ENCODE data around the gene RFTN1. TPM values are rescaled to one million over a fixed set of nuclear protein-coding genes. Genes with fewer than 3 reads are reported as not detected.

RFTN1 gene
- total RNA-seq, 4 donors from 2014 or later = 32.0 to 187 (median 47.6) TPM

GRCh38 chr3:16377196-16377595 is 136.3 kb downstream of the RFTN1 start:
- Histone ChIP-seq H3K27ac (no peak overlapping the region), H3K27me3 (no peaks in the 10 kb centered on the region), H3K36me3 (no peaks in the 10 kb centered on the region), H3K4me1 (peaks cover 0 to 13% of the 10 kb centered on the region in 2 donors), H3K9me3 (no peaks in the 10 kb centered on the region), H3K4me3 (no peak overlapping the region)
- DNase-seq = no peak
- no peak for TF ChIP-seq CTCF (IDR thresholded peaks at IDR 0.05)
- TF ChIP-seq POLR2A (IDR thresholded peaks at IDR 0.05) = no peak
- intact Hi-C loops (cut with DNase I; ENCODE audit: low total_unique reads) = no loop called here

GRCh38 chr3:16375891-16376290 is 137.6 kb downstream of the RFTN1 start:
- peak overlapping the region in 1 of 2 donors; percentile 87 for H3K27ac ChIP-seq
- H3K36me3 ChIP-seq = no peaks in the 10 kb centered on the region
- no peaks in the 10 kb centered on the region for H3K27me3 ChIP-seq
- H3K4me3 ChIP-seq = no peak overlapping the region
- no peak for TF ChIP-seq CTCF (IDR thresholded peaks at IDR 0.05)
- no peak for TF ChIP-seq POLR2A (IDR thresholded peaks at IDR 0.05)
- intact Hi-C loops (cut with DNase I; ENCODE audit: low total_unique reads) = no loop called here
- DNase-seq = no peak
- no peaks in the 10 kb centered on the region for H3K9me3 ChIP-seq
- H3K4me1 ChIP-seq = peaks cover 0 to 22% of the 10 kb centered on the region in 2 donors

- Histone ChIP-seq H3K9me3 (no peaks in the 10 kb centered on the region), H3K4me1 (peaks cover 0 to 25% of the 10 kb centered on the region in 2 donors), H3K4me3 (no peak overlapping the region), H3K27ac (peak overlapping the region; percentile 76 to 87), H3K36me3 (no peaks in the 10 kb centered on the region), H3K27me3 (no peaks in the 10 kb centered on the region)
- DNase-seq = no peak
- intact Hi-C loops (cut with DNase I; ENCODE audit: low total_unique reads) = no loop called here
- no peak for TF ChIP-seq CTCF (IDR thresholded peaks at IDR 0.05)
- no peak for TF ChIP-seq POLR2A (IDR thresholded peaks at IDR 0.05)
Measured at GRCh38 chr3:16374935-16375245, 138.6 kb downstream of the RFTN1 start.

- H3K27ac ChIP-seq = peak overlapping the region; percentile 76 to 87
- H3K4me1 ChIP-seq = peaks cover 0 to 25% of the 10 kb centered on the region in 2 donors
- no peaks in the 10 kb centered on the region for H3K27me3 ChIP-seq
- no peak for DNase-seq
- H3K9me3 ChIP-seq = no peaks in the 10 kb centered on the region
- no peak for TF ChIP-seq POLR2A (IDR thresholded peaks at IDR 0.05)
- H3K4me3 ChIP-seq = no peak overlapping the region
- no peaks in the 10 kb centered on the region for H3K36me3 ChIP-seq
- intact Hi-C loops (cut with DNase I; ENCODE audit: low total_unique reads) = no loop called here
Measured at GRCh38 chr3:16374047-16374934, 139.2 kb downstream of the RFTN1 start.

- Histone ChIP-seq H3K27me3 (no peaks in the 10 kb centered on the region), H3K9me3 (no peaks in the 10 kb centered on the region), H3K4me3 (no peak overlapping the region), H3K4me1 (peaks cover 0 to 25% of the 10 kb centered on the region in 2 donors), H3K36me3 (no peaks in the 10 kb centered on the region), H3K27ac (peak overlapping the region; percentile 76 to 87)
- intact Hi-C loops (cut with DNase I; ENCODE audit: low total_unique reads) = no loop called here
- no peak for DNase-seq
- no peak for TF ChIP-seq POLR2A (IDR thresholded peaks at IDR 0.05)
Measured at GRCh38 chr3:16373341-16373946, 140.1 kb downstream of the RFTN1 start.

Measured in uterus (tissue), 4 donors.